HUES48 (cell line): ENCODE measurements around the gene ZEB1.

ENCODE experiments used
- H3K27ac ChIP-seq: one replicate; pipeline ENCODE4 v1.7.0; 2013; ENCODE audit warnings: low read depth, low read length, inconsistent platforms
- H3K27me3 ChIP-seq: 2 replicates; pipeline ENCODE4 v1.6.1; 2013; ENCODE audit warnings: mild to moderate bottlenecking, low read length; ENCODE audit not compliant: control insufficient read depth, insufficient read depth
- H3K36me3 ChIP-seq: 2 replicates; pipeline ENCODE4 v1.6.1; 2013; ENCODE audit warnings: low read length; ENCODE audit not compliant: control insufficient read depth, insufficient read depth
- H3K4me1 ChIP-seq: 2 replicates; pipeline ENCODE4 v1.6.1; 2013; ENCODE audit warnings: mild to moderate bottlenecking, low read length; ENCODE audit not compliant: control insufficient read depth, insufficient read depth
- H3K4me3 ChIP-seq: 2 replicates; pipeline ENCODE4 v1.5.1; 2013; ENCODE audit warnings: mild to moderate bottlenecking, low read depth, low read length
- H3K9ac ChIP-seq: 2 replicates; pipeline ENCODE4 v1.6.1; 2013; ENCODE audit warnings: mild to moderate bottlenecking, low read depth, low read length, moderate library complexity
- H3K9me3 ChIP-seq: 2 replicates; pipeline ENCODE4 v1.6.1; 2013; ENCODE audit warnings: low read length; ENCODE audit not compliant: control insufficient read depth, insufficient read depth

Gene ZEB1

GRCh38 chr10:31294558-31294957, 24.5 kb upstream of the ZEB1 start:
- Histone ChIP-seq H3K4me3 (no peak overlapping the region), H3K27ac (no peak overlapping the region), H3K36me3 (no peaks in the 10 kb centered on the region), H3K27me3 (no peaks in the 10 kb centered on the region), H3K9ac (no peak overlapping the region), H3K4me1 (peaks cover 11% of the 10 kb centered on the region; the same call in 1 of the 2 replicates), H3K9me3 (no peaks in the 10 kb centered on the region)

- no peaks in the 10 kb centered on the region for H3K9me3 ChIP-seq
- H3K36me3 ChIP-seq = no peaks in the 10 kb centered on the region
- peaks cover 12% of the 10 kb centered on the region; the same call in 1 of the 2 replicates for H3K4me1 ChIP-seq
- H3K4me3 ChIP-seq = no peak overlapping the region
- no peaks in the 10 kb centered on the region for H3K27me3 ChIP-seq
- H3K27ac ChIP-seq = no peak overlapping the region
- no peak overlapping the region for H3K9ac ChIP-seq
Measured at GRCh38 chr10:31296754-31297153, 22.3 kb upstream of the ZEB1 start.

GRCh38 chr10:31299119-31299518, 19.9 kb upstream of the ZEB1 start:
- no peaks in the 10 kb centered on the region for H3K9me3 ChIP-seq
- H3K27me3 ChIP-seq = no peaks in the 10 kb centered on the region
- no peak overlapping the region for H3K27ac ChIP-seq
- H3K4me1 ChIP-seq = peaks cover 12% of the 10 kb centered on the region; the same call in 1 of the 2 replicates
- H3K9ac ChIP-seq = no peak overlapping the region
- no peaks in the 10 kb centered on the region for H3K36me3 ChIP-seq
- no peak overlapping the region for H3K4me3 ChIP-seq

- no peaks in the 10 kb centered on the region for H3K36me3 ChIP-seq
- no peak overlapping the region for H3K9ac ChIP-seq
- H3K4me3 ChIP-seq = no peak overlapping the region
- no peaks in the 10 kb centered on the region for H3K9me3 ChIP-seq
- H3K27me3 ChIP-seq = no peaks in the 10 kb centered on the region
- H3K27ac ChIP-seq = no peak overlapping the region
- H3K4me1 ChIP-seq = peaks cover 8% of the 10 kb centered on the region; the same call in 1 of the 2 replicates
Measured at GRCh38 chr10:31303212-31303611, 15.8 kb upstream of the ZEB1 start.

- H3K9me3 ChIP-seq = no peaks in the 10 kb centered on the region
- no peaks in the 10 kb centered on the region for H3K27me3 ChIP-seq
- H3K9ac ChIP-seq = no peak overlapping the region
- H3K27ac ChIP-seq = no peak overlapping the region
- H3K4me3 ChIP-seq = no peak overlapping the region
- H3K36me3 ChIP-seq = no peaks in the 10 kb centered on the region
- peaks cover 3% of the 10 kb centered on the region; the same call in 1 of the 2 replicates for H3K4me1 ChIP-seq
Measured at GRCh38 chr10:31304291-31304970, 14.6 kb upstream of the ZEB1 start.

- Histone ChIP-seq H3K36me3 (no peaks in the 10 kb centered on the region), H3K27me3 (peaks cover 21% of the 10 kb centered on the region), H3K27ac (no peak overlapping the region), H3K9me3 (no peaks in the 10 kb centered on the region), H3K4me3 (no peak overlapping the region), H3K9ac (no peak overlapping the region), H3K4me1 (0 out of 2 replicates have a peak, but pooled peaks cover 4% of the 10 kb centered on the region)
Measured at GRCh38 chr10:31313396-31313795, 5.6 kb upstream of the ZEB1 start.

- Histone ChIP-seq H3K9ac (no peak overlapping the region), H3K36me3 (no peaks in the 10 kb centered on the region), H3K4me1 (0 out of 2 replicates have a peak, but pooled peaks cover 4% of the 10 kb centered on the region), H3K9me3 (no peaks in the 10 kb centered on the region), H3K27ac (no peak overlapping the region), H3K4me3 (no peak overlapping the region), H3K27me3 (peaks cover 21% of the 10 kb centered on the region)
Measured at GRCh38 chr10:31314256-31315150, 4.5 kb upstream of the ZEB1 start.

GRCh38 chr10:31315453-31315852, 3.6 kb upstream of the ZEB1 start:
- H3K36me3 ChIP-seq = no peaks in the 10 kb centered on the region
- no peak overlapping the region for H3K27ac ChIP-seq
- no peak overlapping the region for H3K4me3 ChIP-seq
- H3K27me3 ChIP-seq = peaks cover 27% of the 10 kb centered on the region
- no peak overlapping the region for H3K9ac ChIP-seq
- 0 out of 2 replicates have a peak, but pooled peaks cover 4% of the 10 kb centered on the region for H3K4me1 ChIP-seq
- H3K9me3 ChIP-seq = no peaks in the 10 kb centered on the region

- Histone ChIP-seq H3K27me3 (peaks cover 44% of the 10 kb centered on the region), H3K9me3 (no peaks in the 10 kb centered on the region), H3K4me3 (no peak overlapping the region), H3K9ac (no peak overlapping the region), H3K4me1 (peaks cover 13% of the 10 kb centered on the region; the same call in 1 of the 2 replicates), H3K36me3 (no peaks in the 10 kb centered on the region), H3K27ac (no peak overlapping the region)
Measured at GRCh38 chr10:31317171-31317570, 1.8 kb upstream of the ZEB1 start.

- no peaks in the 10 kb centered on the region for H3K36me3 ChIP-seq
- peak overlapping the region; percentile 99 for H3K4me3 ChIP-seq
- peaks cover 13% of the 10 kb centered on the region; the same call in 1 of the 2 replicates for H3K4me1 ChIP-seq
- no peak overlapping the region for H3K9ac ChIP-seq
- H3K27me3 ChIP-seq = peaks cover 51% of the 10 kb centered on the region
- no peaks in the 10 kb centered on the region for H3K9me3 ChIP-seq
- H3K27ac ChIP-seq = no peak overlapping the region
Measured at GRCh38 chr10:31317652-31318381, 1.2 kb upstream of the ZEB1 start.
